Measurements from ENCODE around the gene ARHGEF28. TPM values are rescaled to one million over a fixed set of nuclear protein-coding genes. Genes with fewer than 3 reads are reported as not detected.
A peak's percentile ranks its signal among the peaks of the same experiment; 100 is the strongest.

ARHGEF28 gene
- total and polyA plus RNA-seq, 12 donors = 0.62 to 3.4 (median 1.5) TPM

DNA sequence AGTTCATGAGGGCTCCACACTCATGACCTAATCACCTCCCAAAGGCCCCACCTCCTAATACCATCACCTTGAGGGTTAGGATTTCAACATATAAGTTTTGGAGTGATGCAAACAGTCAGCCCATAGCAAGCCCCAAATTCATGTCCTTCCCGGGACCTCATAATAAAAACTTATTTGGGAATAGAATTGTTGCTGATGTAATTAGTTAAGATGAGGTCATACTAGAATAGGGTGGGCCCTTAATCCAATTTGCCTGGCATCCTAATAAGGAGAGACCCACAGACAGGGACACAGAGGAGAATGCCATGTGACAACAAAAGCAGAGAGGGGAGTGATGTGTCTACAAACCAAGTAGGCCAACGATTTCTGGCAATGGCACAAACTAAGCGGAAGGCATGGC, 347.1 kb downstream of the ARHGEF28 start:
- WGBS, 2 donors = 89 to 94% methylated on average over 3 of the region's 3 CpGs
- Histone ChIP-seq H3K9me3 (peaks cover 0 to 3% (median 0%) of the 10 kb centered on the region in 11 donors), H3K36me3 (no peaks in the 10 kb centered on the region), H3K4me1 (peaks cover 0 to 24% (median 6%) of the 10 kb centered on the region in 9 donors), H3K4me3 (no peak overlapping the region), H3K27me3 (no peaks in the 10 kb centered on the region), H3K27ac (no peak overlapping the region)
- no peak for ATAC-seq
- no peak for DNase-seq
- intact Hi-C loops (cut with DNase I) = no loop called here
- no peak for TF ChIP-seq CTCF (IDR thresholded peaks at IDR 0.05)

GRCh38 chr5:73974871-73975360, 348.9 kb downstream of the ARHGEF28 start:
- H3K4me3 ChIP-seq = no peak overlapping the region
- peak overlapping the region in 1 of 10 donors; percentile 34 for H3K27ac ChIP-seq
- peak in 7 of 8 donors; percentile 33 to 61 (median 44) for ATAC-seq
- 66 to 76% methylated on average over 4 of the region's 4 CpGs for WGBS, 2 donors
- H3K9me3 ChIP-seq = peaks cover 0 to 3% (median 0%) of the 10 kb centered on the region in 11 donors
- H3K4me1 ChIP-seq = peaks cover 0 to 15% (median 0%) of the 10 kb centered on the region in 9 donors
- intact Hi-C loops (cut with DNase I) = no loop called here
- H3K36me3 ChIP-seq = no peaks in the 10 kb centered on the region
- no peaks in the 10 kb centered on the region for H3K27me3 ChIP-seq
- DNase-seq = peak in 1 of 2 donors; percentile 8
- TF ChIP-seq CTCF (IDR thresholded peaks at IDR 0.05) = no peak

- peaks cover 0 to 13% (median 0%) of the 10 kb centered on the region in 9 donors for H3K4me1 ChIP-seq
- no peaks in the 10 kb centered on the region for H3K27me3 ChIP-seq
- H3K9me3 ChIP-seq = peaks cover 0 to 3% (median 0%) of the 10 kb centered on the region in 11 donors
- ATAC-seq (peak in 4 of 8 donors; percentile 33 to 59 (median 54)), DNase-seq (no peak)
- 64 to 71% methylated on average over 4 of the region's 4 CpGs for WGBS, 2 donors
- intact Hi-C loops (cut with DNase I) = no loop called here
- no peak for TF ChIP-seq CTCF (IDR thresholded peaks at IDR 0.05)
- H3K4me3 ChIP-seq = no peak overlapping the region
- H3K27ac ChIP-seq = peak overlapping the region in 1 of 10 donors; percentile 29
- no peaks in the 10 kb centered on the region for H3K36me3 ChIP-seq
Observed at GRCh38 chr5:73975845-73976244, 349.8 kb downstream of the ARHGEF28 start.

DNA sequence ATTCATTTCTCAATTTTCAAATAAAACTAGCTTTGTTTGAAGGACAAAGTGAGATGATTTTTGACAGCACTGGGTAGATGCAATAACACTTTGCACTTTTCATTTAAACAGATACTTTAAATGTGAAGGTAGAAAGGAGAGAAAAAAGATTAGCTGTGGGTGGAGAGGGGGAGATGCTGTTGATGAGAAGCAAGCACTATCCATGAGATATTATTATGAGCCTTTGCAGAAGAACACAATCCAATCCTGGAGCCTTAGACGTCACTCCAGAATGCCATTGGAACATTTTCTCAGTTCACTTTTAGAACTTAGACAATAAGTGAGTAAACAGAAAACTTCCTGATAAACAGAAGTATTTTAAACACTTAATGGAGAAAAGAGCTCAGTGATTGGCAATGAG, 351.1 kb downstream of the ARHGEF28 start:
- peaks cover 0 to 3% (median 0%) of the 10 kb centered on the region in 11 donors for H3K9me3 ChIP-seq
- H3K4me1 ChIP-seq = peaks cover 0 to 13% (median 0%) of the 10 kb centered on the region in 9 donors
- no peak for TF ChIP-seq CTCF (IDR thresholded peaks at IDR 0.05)
- no peaks in the 10 kb centered on the region for H3K36me3 ChIP-seq
- intact Hi-C loops (cut with DNase I) = no loop called here
- DNase-seq (no peak), ATAC-seq (no peak)
- no peaks in the 10 kb centered on the region for H3K27me3 ChIP-seq
- 81 to 91% methylated on average over 1 of the region's 1 CpG for WGBS, 2 donors
- H3K4me3 ChIP-seq = no peak overlapping the region
- H3K27ac ChIP-seq = no peak overlapping the region
